ENCODE measurements around the gene CDK14. TPM values are rescaled to one million over a fixed set of nuclear protein-coding genes. Genes with fewer than 3 reads are reported as not detected.

CDK14 gene
- total and polyA plus RNA-seq, 10 of the 15 experiments (the other 5 are each of a cell fraction or from before 2014, with no cell fraction given) = 6.5 to 61.3 (median 24.2) TPM

- ATAC-seq = no peak
- POLR2A ChIA-PET = no interaction called here
Measured at GRCh38 chr7:91137153-91137787, 541.1 kb downstream of the CDK14 start.

More at GRCh38 chr7:91137153-91137787, 541.1 kb downstream of the CDK14 start:
- H3K9me3 ChIP-seq (replicated peaks; ENCODE audit: control insufficient read depth, insufficient read depth, low read length) = no peaks in the 10 kb centered on the region
- H3K4me1 ChIP-seq (ENCODE audit: control insufficient read depth, insufficient read depth, low read length) = no peaks in the 10 kb centered on the region
- H3K79me2 ChIP-seq (ENCODE audit: control insufficient read depth, insufficient read depth, low read length) = no peaks in the 10 kb centered on the region
- no peak for DNase-seq (ENCODE audit: low read depth, low spot score)
- no peak overlapping the region for H3K9ac ChIP-seq (ENCODE audit: control insufficient read depth, insufficient read depth, low read length)
- TF ChIP-seq HSF1 (IDR thresholded peaks at IDR 0.05; ENCODE audit: low read depth, low read length) = no peak
- TF ChIP-seq YBX1 (IDR thresholded peaks at IDR 0.05) = no peak
- no peak for TF ChIP-seq TCF7 (IDR thresholded peaks at IDR 0.05; ENCODE audit: borderline replicate concordance)
- no peak for TF ChIP-seq PRDM15 (CRISPR knock-in tag; IDR thresholded peaks at IDR 0.05)
- no peak for TF ChIP-seq RCOR1 (conservative IDR thresholded peaks at IDR 0.05; ENCODE audit: low read depth, low read length)
- no peak for TF ChIP-seq MEF2A (IDR thresholded peaks at IDR 0.05; ENCODE audit: insufficient read depth, low read depth, low read length)
- no peak for TF ChIP-seq MTA3 (IDR thresholded peaks at IDR 0.05; ENCODE audit: borderline replicate concordance, low read length)
- no peak for TF ChIP-seq NR2C1 (IDR thresholded peaks at IDR 0.05)
- TF ChIP-seq PML (IDR thresholded peaks at IDR 0.05; ENCODE audit: low read length) = no peak
- TF ChIP-seq CHD1 (IDR thresholded peaks at IDR 0.05; ENCODE audit: low read depth, low read length) = no peak
- no peak for TF ChIP-seq EZH2 (IDR thresholded peaks at IDR 0.05; ENCODE audit: borderline replicate concordance, control insufficient read depth, low read depth, low read length)
- no peak for TF ChIP-seq NFYA (IDR thresholded peaks at IDR 0.05; ENCODE audit: borderline replicate concordance, low read depth, low read length)
- no peak for TF ChIP-seq SP1 (IDR thresholded peaks at IDR 0.05; ENCODE audit: low read depth, low read length)
- no peak for TF ChIP-seq GABPA (IDR thresholded peaks at IDR 0.05; ENCODE audit: low read depth)
- TF ChIP-seq BRCA1 (IDR thresholded peaks at IDR 0.05; ENCODE audit: low read depth, low read length) = no peak
- no peak for TF ChIP-seq EED (IDR thresholded peaks at IDR 0.05; ENCODE audit: low read depth)
- TF ChIP-seq NR2F1 (conservative IDR thresholded peaks at IDR 0.05) = no peak
- TF ChIP-seq KDM1A (IDR thresholded peaks at IDR 0.05; ENCODE audit: borderline replicate concordance) = no peak
- ChIA-PET RAD21 (ENCODE audit: unreplicated experiment) (no interaction called here), SMC1A (ENCODE audit: uncharacterized antibody, unreplicated experiment) (interaction anchor here (0.8 to 1.2 kb wide), 2 partner anchors 9 to 83 kb away, joined by 3 to 4 read pairs; no protein-coding TSS in a partner anchor), CTCF (no interaction called here)
- in situ Hi-C loops (cut with MboI) = no loop called here
- H3K36me3 ChIP-seq (ENCODE audit: control insufficient read depth in 2 of 2, insufficient read depth in 2 of 2, low read length in 1 of 2) = no peaks in the 10 kb centered on the region
- no peak overlapping the region for H3K4me3 ChIP-seq
- 76% methylated on average over 3 of the region's 3 CpGs for whole genome bisulfite sequencing (ENCODE audit: insufficient coverage, insufficient replicate concordance, low lambda C conversion rate, missing lambda C conversion rate)
- no peak for FAIRE-seq
- H3K27ac ChIP-seq (ENCODE audit: control insufficient read depth, insufficient read depth) = no peak overlapping the region
- H4K20me1 ChIP-seq (ENCODE audit: control insufficient read depth, insufficient read depth) = no peaks in the 10 kb centered on the region
- no TSS peak for BruUV-seq (replicated peaks)
- no peaks in the 10 kb centered on the region for H3K27me3 ChIP-seq (replicated peaks in 1 of 2; ENCODE audit: control insufficient read depth in 2 of 2, insufficient read depth in 2 of 2, low read length in 1 of 2)
- no peak overlapping the region for H2AFZ ChIP-seq (ENCODE audit: control insufficient read depth, low read depth, low read length)
- intact Hi-C loops (cut with micrococcal nuclease; ENCODE audit: unreplicated experiment) = no loop called here
- H3K4me2 ChIP-seq (ENCODE audit: control insufficient read depth, insufficient read depth) = no peak overlapping the region

Measured in GM12878 (cell line).